Stomach (tissue), 4 donors: Measurements from ENCODE around the gene MAPK4.

Experiments used
- CTCF ChIP-seq, 7 experiments: fragments of 450-650 bp in 4 of 7; fragments of 200-600 bp in 3 of 7; sonication (generic) in 3 of 7; IDR thresholded peaks; one replicate each; pipeline ENCODE4 v1.5.1; 2016 to 2019; ENCODE audit warnings: antibody characterized with exemption in 7 of 7, control low read depth in 2 of 7, mild to moderate bottlenecking in 1 of 7
- EP300 ChIP-seq: sonication (generic); formaldehyde crosslinking; IDR thresholded peaks from one replicate; pipeline ENCODE4 v1.6.1; 2017; ENCODE audit warnings: antibody characterized with exemption
- POLR2A ChIP-seq, 4 donors: fragments of 450-650 bp; IDR thresholded peaks; one replicate each; pipeline ENCODE4 v1.6.1; 2016; ENCODE audit warnings: antibody characterized with exemption in 4 of 4, control low read depth in 2 of 4, mild to moderate bottlenecking in 1 of 4, moderate library complexity in 1 of 4
- POLR2AphosphoS5 ChIP-seq, 3 donors: sonication (generic); formaldehyde crosslinking; IDR thresholded peaks; one replicate each; pipeline ENCODE4 v1.6.1; 2016; ENCODE audit warnings: antibody characterized with exemption in 3 of 3

GRCh38 chr18:50720325-50720674, 160.4 kb downstream of the MAPK4 start:
- no peak for TF ChIP-seq CTCF (IDR thresholded peaks at IDR 0.05)
- TF ChIP-seq POLR2A (IDR thresholded peaks at IDR 0.05): no peak
- no peak for TF ChIP-seq EP300
- TF ChIP-seq POLR2AphosphoS5 (IDR thresholded peaks at IDR 0.05): no peak
